ENCODE results near the gene KLK3. TPM values are rescaled to one million over a fixed set of nuclear protein-coding genes. Genes with fewer than 3 reads are reported as not detected.

KLK3 gene
- total and polyA plus RNA-seq, 2 of the 8 experiments (the other 6 are each of a cell fraction or from before 2014, with no cell fraction given), result 0.08 TPM; not detected in 1

- H3K18ac ChIP-seq (ENCODE audit: extremely low read depth, low read length), result no peak overlapping the region
- peaks cover 0 to 7% (median 2%) of the 10 kb centered on the region in 4 experiments; a peak in 3 of 7 replicates for H3K4me1 ChIP-seq (replicated peaks in 1 of 4; ENCODE audit: control insufficient read depth in 3 of 4, insufficient read depth in 4 of 4, low read length in 3 of 4)
- TF ChIP-seq KDM1A (IDR thresholded peaks at IDR 0.05; ENCODE audit: borderline replicate concordance, low read length), result peak; percentile 61; the same call in 1 of the 2 replicates
- no peak for TF ChIP-seq EGR1 (IDR thresholded peaks at IDR 0.05; ENCODE audit: borderline replicate concordance, low read depth, low read length)
- no peak for TF ChIP-seq RFX5 (IDR thresholded peaks at IDR 0.05; ENCODE audit: borderline replicate concordance, low read depth, low read length)
- H3K79me1 ChIP-seq (ENCODE audit: low read depth, low read length), result no peaks in the 10 kb centered on the region
- H3K56ac ChIP-seq (replicated peaks; ENCODE audit: insufficient read length, low read depth, low read length), result no peak overlapping the region
- no peak overlapping the region for H2BK12ac ChIP-seq (ENCODE audit: low read depth, low read length)
- POLR2A ChIA-PET (ENCODE audit: partially characterized antibody), result interaction anchor here (0.8 to 5.4 kb wide), 8 partner anchors 10 to 68 kb away, joined by 3 to 24 read pairs (median 4); no protein-coding TSS in a partner anchor
- H2BK5ac ChIP-seq (ENCODE audit: low read depth, low read length), result no peak overlapping the region
- no peak overlapping the region for H4K91ac ChIP-seq (replicated peaks; ENCODE audit: insufficient read length, low read length)
- no peaks in the 10 kb centered on the region for H3K79me2 ChIP-seq (ENCODE audit: control insufficient read depth in 1 of 2, insufficient read depth in 2 of 2, low read length in 2 of 2)
- no peak overlapping the region for H4K8ac ChIP-seq (ENCODE audit: extremely low read depth, insufficient read depth, low read length)
- no peak overlapping the region for H2BK20ac ChIP-seq (ENCODE audit: low read length)
- 0 out of 4 replicates have a peak, but pooled peaks cover 0 to 4% of the 10 kb centered on the region in 2 experiments for H3K9me3 ChIP-seq (ENCODE audit: insufficient read depth in 2 of 2, low read depth in 1 of 2, low read length in 1 of 2)
- peaks cover 8% of the 10 kb centered on the region; the same call in 1 of the 2 replicates for H3K23me2 ChIP-seq (ENCODE audit: low read depth, low read length)
- H4K20me1 ChIP-seq (replicated peaks in 1 of 2; ENCODE audit: control insufficient read depth in 1 of 2, insufficient read depth in 2 of 2, low read length in 2 of 2), result no peaks in the 10 kb centered on the region
- H3K36me3 ChIP-seq (ENCODE audit: control insufficient read depth in 2 of 4, insufficient read depth in 4 of 4, low read length in 3 of 4), result no peaks in the 10 kb centered on the region
- peaks cover 0 to 19% (median 7%) of the 10 kb centered on the region in 4 experiments; a peak in 6 of 7 replicates for H3K27me3 ChIP-seq (replicated peaks in 1 of 4; ENCODE audit: control insufficient read depth in 3 of 4, extremely low read depth in 1 of 4, insufficient read depth in 3 of 4, low read length in 3 of 4)
- no peak for FAIRE-seq
- H2BK15ac ChIP-seq (ENCODE audit: low read length), result no peak overlapping the region
- H2AK5ac ChIP-seq (ENCODE audit: low read depth, low read length), result no peak overlapping the region
- no peak overlapping the region for H2BK120ac ChIP-seq (replicated peaks; ENCODE audit: low read depth, low read length)
- no peak overlapping the region for H3K14ac ChIP-seq (ENCODE audit: insufficient read length)
- no peak overlapping the region for H3K9ac ChIP-seq (replicated peaks in 1 of 4; ENCODE audit: extremely low read depth in 1 of 4, low read depth in 3 of 4, low read length in 3 of 4)
- WGBS, 2 experiments (ENCODE audit: extremely low coverage in 1 of 2, insufficient coverage in 1 of 2, insufficient read length in 1 of 2, insufficient replicate concordance in 2 of 2, low coverage in 1 of 2, low lambda C conversion rate in 2 of 2, missing lambda C conversion rate in 1 of 2), result 80% methylated on average over 10 of the region's 10 CpGs; no CpG with 5 or more reads in 1 of the 2 experiments
- no peak overlapping the region for H3K27ac ChIP-seq (ENCODE audit: low read depth, low read length)
- no peak overlapping the region for H2AFZ ChIP-seq (ENCODE audit: low read length)
- no peak overlapping the region for H3K4ac ChIP-seq (replicated peaks; ENCODE audit: insufficient read length, low read depth, low read length)
- no peak overlapping the region for H3K4me3 ChIP-seq (ENCODE audit: extremely low read depth in 1 of 4, insufficient read depth in 2 of 4, low read depth in 3 of 4, low read length in 4 of 4)
- H3K4me2 ChIP-seq (ENCODE audit: insufficient read depth in 1 of 2, low read depth in 2 of 2, low read length in 2 of 2), result no peak overlapping the region
- H3K23ac ChIP-seq (ENCODE audit: insufficient read length), result no peak overlapping the region
- CTCF ChIA-PET (ENCODE audit: partially characterized antibody), result interaction anchor here (0.8 to 1.7 kb wide), 5 partner anchors 11 to 246 kb away, joined by 3 to 4 read pairs (median 3); no protein-coding TSS in a partner anchor
- no peak for DNase-seq (ENCODE audit: low read depth in 1 of 2, low spot score in 2 of 2)
- H4K5ac ChIP-seq (ENCODE audit: insufficient read length, low read depth, low read length), result no peak overlapping the region
Measured at GRCh38 chr19:50839712-50840655, 14.7 kb upstream of the KLK3 start.

Measured in H1 (cell line).